Thymus (tissue), 11 donors: ENCODE results near the gene DEXI. TPM values are rescaled to one million over a fixed set of nuclear protein-coding genes. Genes with fewer than 3 reads are reported as not detected.

Source experiments
- DNase-seq, 9 donors: peaks; one replicate each; pipeline ENCODE4 v3.0.0-alpha.2; 2013; ENCODE audit warnings: low spot score in 9 of 9, low read depth in 6 of 9, missing footprints in 1 of 9
- H3K27ac ChIP-seq, 2 donors: one replicate each; pipeline ENCODE4 v1.5.1; 2013; ENCODE audit warnings: control low read depth in 1 of 2, low read depth in 1 of 2, low read length in 1 of 2, mild to moderate bottlenecking in 1 of 2, moderate library complexity in 1 of 2
- H3K27me3 ChIP-seq, 2 donors: one replicate each; pipeline ENCODE4 v1.5.1; 2013; ENCODE audit warnings: low read length in 1 of 2; ENCODE audit not compliant: control insufficient read depth in 2 of 2, insufficient read depth in 1 of 2
- H3K36me3 ChIP-seq, 2 donors: one replicate each; pipeline ENCODE4 v1.5.1; 2013; ENCODE audit warnings: low read length in 1 of 2, mild to moderate bottlenecking in 1 of 2, moderate library complexity in 1 of 2; ENCODE audit not compliant: control insufficient read depth in 2 of 2, insufficient read depth in 2 of 2
- H3K4me1 ChIP-seq, 2 donors: one replicate each; pipeline ENCODE4 v1.5.1; 2013; ENCODE audit warnings: low read length in 2 of 2; ENCODE audit not compliant: control insufficient read depth in 2 of 2, insufficient read depth in 2 of 2
- H3K4me3 ChIP-seq, 2 donors: one replicate each; pipeline ENCODE4 v1.5.1; 2013; ENCODE audit warnings: low read length in 2 of 2, control low read depth in 1 of 2, mild to moderate bottlenecking in 1 of 2
- H3K9me3 ChIP-seq, 2 donors: one replicate each; pipeline ENCODE4 v1.5.1; 2013; ENCODE audit warnings: low read length in 1 of 2, mild to moderate bottlenecking in 1 of 2; ENCODE audit not compliant: control insufficient read depth in 2 of 2, insufficient read depth in 1 of 2
- WGBS: extraction: QIAGEN DNeasy Blood & Tissue Kit; methylation state at CpG from one replicate; pipeline ENCODE4 v1.1.7; 2013; 5-methylcytosine and 5-hydroxymethylcytosine counted together
- polyA plus RNA-seq: library from polyadenylated mRNA; stranded (reverse); fragments of 200-250 nt; gene quantifications from one replicate; pipeline ENCODE4 v1.2.3, GENCODE V29; 2013
- total RNA-seq: library from RNA; stranded (reverse); fragments of 120-200 nt; gene quantifications from one replicate; pipeline ENCODE4 v1.2.4, GENCODE V29; 2013
- donor health status: healthy.

DEXI gene
- total and polyA plus RNA-seq, 2 donors: 22.5 to 25.0 TPM

- Histone ChIP-seq H3K4me3 (no peak overlapping the region), H3K36me3 (peaks cover 20 to 21% of the 10 kb centered on the region in 2 donors), H3K4me1 (no peaks in the 10 kb centered on the region), H3K27ac (no peak overlapping the region), H3K27me3 (no peaks in the 10 kb centered on the region), H3K9me3 (no peaks in the 10 kb centered on the region)
- no peak for DNase-seq
- WGBS: 95% methylated on average over 15 of the region's 15 CpGs
Observed at GRCh38 chr16:10920726-10921427, 21.4 kb downstream of the DEXI start.

GRCh38 chr16:10919003-10919351 lies 23.3 kb downstream of the DEXI start:
- WGBS: 87% methylated on average over 7 of the region's 7 CpGs
- Histone ChIP-seq H3K4me1 (no peaks in the 10 kb centered on the region), H3K27ac (no peak overlapping the region), H3K36me3 (peaks cover 10 to 13% of the 10 kb centered on the region in 2 donors), H3K4me3 (no peak overlapping the region), H3K27me3 (no peaks in the 10 kb centered on the region), H3K9me3 (no peaks in the 10 kb centered on the region)
- no peak for DNase-seq

GRCh38 chr16:10918294-10919002 lies 23.8 kb downstream of the DEXI start:
- DNase-seq: peak in 8 of 9 donors; percentile 55 to 83 (median 72)
- Histone ChIP-seq H3K9me3 (no peaks in the 10 kb centered on the region), H3K27ac (no peak overlapping the region), H3K4me3 (no peak overlapping the region), H3K4me1 (no peaks in the 10 kb centered on the region), H3K36me3 (peaks cover 6 to 9% of the 10 kb centered on the region in 2 donors), H3K27me3 (no peaks in the 10 kb centered on the region)
- 64% methylated on average over 21 of the region's 21 CpGs for WGBS

GRCh38 chr16:10916534-10916933 lies 25.7 kb downstream of the DEXI start:
- 65% methylated on average over 3 of the region's 3 CpGs for WGBS
- no peaks in the 10 kb centered on the region for H3K9me3 ChIP-seq

GRCh38 chr16:10911267-10911666 lies 31.0 kb downstream of the DEXI start:
- no peak overlapping the region for H3K4me3 ChIP-seq
- H3K4me1 ChIP-seq: no peaks in the 10 kb centered on the region
- no peak for DNase-seq
- H3K9me3 ChIP-seq: no peaks in the 10 kb centered on the region
- H3K27ac ChIP-seq: no peak overlapping the region
- H3K36me3 ChIP-seq: peaks cover 3 to 5% of the 10 kb centered on the region in 2 donors
- H3K27me3 ChIP-seq: no peaks in the 10 kb centered on the region

More at GRCh38 chr16:10916534-10916933, 25.7 kb downstream of the DEXI start:
- Histone ChIP-seq H3K27ac (no peak overlapping the region), H3K36me3 (peaks cover 0 to 4% of the 10 kb centered on the region in 2 donors), H3K27me3 (no peaks in the 10 kb centered on the region), H3K4me1 (no peaks in the 10 kb centered on the region), H3K4me3 (no peak overlapping the region)
- DNase-seq: no peak

- no peaks in the 10 kb centered on the region for H3K27me3 ChIP-seq
- no peak overlapping the region for H3K27ac ChIP-seq
- peaks cover 5 to 8% of the 10 kb centered on the region in 2 donors for H3K36me3 ChIP-seq
- DNase-seq: no peak
- H3K9me3 ChIP-seq: no peaks in the 10 kb centered on the region
- 94% methylated on average over 21 of the region's 21 CpGs for WGBS
- no peaks in the 10 kb centered on the region for H3K4me1 ChIP-seq
- no peak overlapping the region for H3K4me3 ChIP-seq
Observed at GRCh38 chr16:10907757-10908045, 34.6 kb downstream of the DEXI start.

GRCh38 chr16:10906914-10907756 lies 35.1 kb downstream of the DEXI start:
- no peak for DNase-seq

GRCh38 chr16:10906482-10906881 lies 35.8 kb downstream of the DEXI start:
- DNase-seq: no peak
- Histone ChIP-seq H3K27ac (no peak overlapping the region), H3K27me3 (no peaks in the 10 kb centered on the region), H3K4me3 (no peak overlapping the region), H3K36me3 (peaks cover 5 to 8% of the 10 kb centered on the region in 2 donors), H3K4me1 (no peaks in the 10 kb centered on the region), H3K9me3 (no peaks in the 10 kb centered on the region)
- 96% methylated on average over 19 of the region's 19 CpGs for WGBS

More at GRCh38 chr16:10906914-10907756, 35.1 kb downstream of the DEXI start:
- Histone ChIP-seq H3K27me3 (no peaks in the 10 kb centered on the region), H3K4me3 (no peak overlapping the region), H3K36me3 (peaks cover 5 to 8% of the 10 kb centered on the region in 2 donors), H3K9me3 (no peaks in the 10 kb centered on the region), H3K27ac (no peak overlapping the region), H3K4me1 (no peaks in the 10 kb centered on the region)
- 96% methylated on average over 46 of the region's 46 CpGs for WGBS

- no peak overlapping the region for H3K27ac ChIP-seq
- DNase-seq: no peak
- 90% methylated on average over 1 of the region's 1 CpG for WGBS
- no peaks in the 10 kb centered on the region for H3K27me3 ChIP-seq
- H3K4me1 ChIP-seq: no peaks in the 10 kb centered on the region
- H3K9me3 ChIP-seq: no peaks in the 10 kb centered on the region
- H3K4me3 ChIP-seq: no peak overlapping the region
- H3K36me3 ChIP-seq: peaks cover 5 to 12% of the 10 kb centered on the region in 2 donors
Observed at GRCh38 chr16:10902999-10903398, 39.3 kb downstream of the DEXI start.
